NCI-H1048 (cell line): ENCODE data around the gene CEP112.
"Not testable (repeated sequence)": the region's sequence is repeated elsewhere in the genome, so short reads cannot be mapped to it uniquely, and the experiment has no call there.

Experiments
- DNase-seq: peaks from one replicate; lab custom pipeline; 2025; lab: John Stamatoyannopoulos, UW

The CEP112 gene

DNA sequence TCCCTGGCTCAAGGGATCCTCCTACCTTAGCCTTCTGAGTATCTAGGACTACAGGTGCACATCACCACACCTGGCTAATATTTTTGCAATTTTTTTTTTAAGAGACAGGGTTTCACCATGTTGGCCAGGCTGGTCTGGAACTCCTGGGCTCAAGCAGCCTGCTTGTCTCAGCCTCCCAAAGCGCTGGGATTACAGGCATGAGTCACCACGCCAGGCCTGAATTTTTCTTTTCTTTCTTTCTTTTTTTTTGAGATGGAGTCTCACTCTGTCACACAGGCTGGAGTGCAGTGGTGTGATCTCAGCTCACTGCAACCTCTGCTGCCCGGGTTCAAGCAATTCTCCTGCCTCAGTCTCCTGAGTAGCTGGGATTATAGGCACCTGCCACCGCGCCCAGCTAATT lies 510.2 kb downstream of the CEP112 start:
- not testable (repeated sequence) for DNase-seq

DNA sequence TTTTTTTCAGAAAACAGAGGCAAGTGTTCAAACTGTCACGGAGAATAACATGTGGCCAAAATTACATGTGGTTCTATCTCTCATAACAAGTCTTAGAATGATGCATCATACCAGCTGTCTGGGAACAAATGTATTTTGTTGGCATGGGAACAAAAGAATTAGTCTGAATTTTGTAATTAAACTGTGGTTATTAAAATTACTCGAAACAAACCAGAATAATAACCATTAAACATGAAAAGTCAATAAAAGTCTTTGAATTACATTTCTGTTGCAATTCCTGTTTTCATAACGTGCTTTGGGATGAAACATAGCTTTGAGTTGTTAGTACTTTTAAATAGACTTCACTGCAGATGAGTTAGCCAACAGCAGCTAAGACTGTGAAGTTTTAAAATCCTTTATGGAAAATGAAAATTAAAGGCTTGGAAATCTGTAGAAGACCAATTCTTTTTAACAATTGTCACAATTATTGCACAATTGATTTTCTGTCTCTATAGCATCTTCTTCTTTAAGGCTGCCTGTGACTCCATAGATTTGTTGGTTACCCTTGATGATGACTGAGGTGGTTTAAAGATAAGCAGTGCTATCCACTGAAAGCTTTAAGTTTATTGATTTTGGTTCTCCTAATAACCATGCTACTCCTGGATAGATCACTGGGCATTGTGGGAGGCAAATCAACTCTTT lies 512.6 kb downstream of the CEP112 start:
- DNase-seq = no peak

DNA sequence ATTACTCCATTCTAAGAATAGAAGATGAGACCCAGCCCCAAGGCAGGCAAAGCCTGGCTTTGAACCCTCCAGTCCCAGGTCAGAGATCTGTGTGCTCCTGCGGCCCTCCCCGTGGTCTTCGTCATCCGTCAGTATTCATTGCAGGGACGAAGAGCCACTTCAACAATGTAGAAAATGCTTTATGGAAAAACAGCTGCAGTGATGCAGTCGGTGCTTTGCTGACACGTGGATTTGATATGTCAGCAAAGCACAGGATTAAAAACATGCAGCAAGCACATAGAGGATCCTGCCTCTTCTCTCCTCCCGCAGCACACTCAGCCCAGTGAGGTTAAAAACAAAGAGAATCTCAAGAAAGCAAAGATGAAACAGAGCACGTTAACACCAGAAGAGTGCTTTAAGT lies 513.4 kb downstream of the CEP112 start:
- no peak for DNase-seq

DNA sequence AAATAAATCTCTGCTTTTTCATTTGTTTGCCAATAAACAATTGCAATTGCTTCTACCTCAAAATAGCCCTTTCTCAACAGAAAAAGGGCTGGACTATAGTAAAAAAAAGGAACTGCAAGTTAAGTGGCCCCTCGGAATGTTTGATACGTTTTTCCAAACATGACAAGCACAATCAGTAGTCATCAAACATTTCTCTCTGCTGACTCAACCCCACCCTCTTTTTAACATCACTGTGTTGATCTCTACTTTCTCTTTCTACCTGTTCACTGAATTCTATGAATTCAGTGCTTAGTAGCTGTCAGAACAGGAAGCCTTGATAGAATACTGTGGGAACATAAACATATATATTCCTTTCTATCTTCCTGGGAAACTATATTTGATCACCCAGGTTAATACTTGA lies 514.0 kb downstream of the CEP112 start:
- no peak for DNase-seq

DNA sequence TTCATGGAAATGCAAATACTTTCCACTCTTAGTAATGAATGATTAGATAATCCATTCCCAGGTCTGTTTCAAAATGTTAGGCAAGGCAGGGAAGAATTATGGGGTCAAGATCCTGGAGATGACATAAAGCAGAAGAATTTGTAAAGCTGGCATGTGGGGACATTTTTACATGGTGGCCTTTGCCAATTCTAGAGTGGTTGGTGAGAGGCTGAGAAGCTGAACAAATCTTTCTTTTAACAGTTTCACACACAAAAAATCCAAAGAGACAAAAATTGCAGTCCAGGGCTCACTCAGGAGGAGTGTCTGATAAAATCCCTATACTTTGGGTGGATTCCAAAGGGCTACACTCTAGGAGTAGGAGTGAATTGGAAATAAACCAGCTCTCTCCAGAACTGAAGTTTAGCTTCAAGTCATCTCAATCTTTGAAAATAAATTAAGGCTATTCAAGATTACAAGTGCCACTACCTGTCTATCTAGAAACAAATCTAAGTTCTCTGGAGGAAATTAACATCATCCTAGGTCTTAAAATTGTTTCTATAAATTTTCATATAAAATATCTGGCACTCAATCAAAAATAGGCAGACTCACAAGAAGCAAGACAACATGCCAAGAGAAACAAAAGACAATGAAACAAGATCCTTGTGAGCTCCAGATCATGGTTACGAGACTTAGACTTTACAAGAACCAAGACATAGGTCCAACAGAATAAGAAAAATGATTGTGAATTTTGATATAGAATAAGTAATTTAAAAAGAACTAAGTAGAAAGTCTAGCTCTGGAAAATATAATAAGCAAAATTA lies 517.5 kb downstream of the CEP112 start:
- DNase-seq = no peak

DNA sequence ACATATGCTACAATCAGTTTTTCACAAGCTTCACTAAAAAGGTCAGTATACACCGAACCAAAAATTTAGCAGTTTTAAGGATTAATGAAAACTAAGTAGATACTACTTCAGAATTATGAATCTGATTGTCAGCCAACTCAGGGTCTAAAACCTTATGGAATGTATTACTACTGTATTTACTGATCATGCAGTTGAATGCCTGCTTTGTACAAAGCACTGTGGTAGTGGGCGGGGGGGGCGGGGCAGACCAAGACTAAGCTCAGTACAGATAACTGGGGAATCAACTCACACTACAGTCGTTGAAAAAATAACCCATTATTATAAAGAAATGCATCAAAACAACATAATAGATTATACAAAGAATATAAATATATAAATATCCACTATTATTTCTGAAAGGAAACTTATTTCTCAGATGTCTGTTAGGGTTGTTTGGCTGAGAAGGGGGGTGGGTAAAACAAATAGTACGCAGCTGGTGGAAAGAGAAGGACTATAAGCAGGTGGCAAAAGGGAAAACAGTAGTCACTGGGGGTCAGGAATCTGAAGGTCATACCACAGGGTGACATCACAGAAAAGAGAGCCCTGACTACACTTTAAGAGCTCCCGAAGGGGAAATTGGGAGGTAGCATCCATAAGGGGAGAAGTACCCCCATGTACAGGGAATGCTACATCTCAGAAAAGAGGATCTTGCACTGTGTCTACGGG lies 521.1 kb downstream of the CEP112 start:
- no peak for DNase-seq

DNA sequence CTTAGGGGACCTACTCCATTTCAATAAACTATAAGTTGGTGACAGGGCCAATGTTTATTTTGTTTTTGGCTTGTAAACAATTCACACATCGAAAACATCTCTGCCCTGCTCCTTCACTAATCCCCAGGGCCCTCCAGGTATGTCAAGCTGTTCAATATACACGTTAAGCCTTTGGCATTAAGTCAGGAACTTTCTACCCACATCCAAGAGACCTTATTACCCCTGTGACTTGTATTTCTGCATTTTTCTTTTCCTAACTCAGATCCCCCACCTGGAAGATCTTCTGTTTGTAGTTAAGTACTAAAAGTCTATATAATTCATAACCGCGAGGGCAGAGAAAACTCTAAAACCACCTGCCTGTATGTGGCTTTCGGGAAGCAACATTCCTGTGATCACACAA lies 523.7 kb downstream of the CEP112 start:
- DNase-seq = no peak

DNA sequence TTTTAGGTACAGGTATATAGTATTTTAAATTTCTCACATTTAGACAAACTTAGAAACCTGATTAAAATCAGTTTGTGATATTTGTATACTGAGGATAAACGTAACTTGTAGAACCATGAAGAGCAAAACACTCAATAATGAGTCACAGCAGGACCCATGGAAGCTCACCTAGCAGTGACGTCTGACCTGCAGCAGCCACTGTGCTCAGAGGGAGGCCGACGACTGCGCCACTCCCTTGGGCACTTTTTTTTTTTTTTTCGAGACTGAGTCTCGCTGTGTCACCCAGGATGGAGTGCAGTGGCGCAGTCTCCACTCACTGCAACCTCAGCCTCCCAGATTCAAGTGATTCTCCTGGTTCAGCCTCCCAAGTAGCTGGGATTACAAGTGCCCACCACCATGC lies 524.3 kb downstream of the CEP112 start:
- DNase-seq = no peak

DNA sequence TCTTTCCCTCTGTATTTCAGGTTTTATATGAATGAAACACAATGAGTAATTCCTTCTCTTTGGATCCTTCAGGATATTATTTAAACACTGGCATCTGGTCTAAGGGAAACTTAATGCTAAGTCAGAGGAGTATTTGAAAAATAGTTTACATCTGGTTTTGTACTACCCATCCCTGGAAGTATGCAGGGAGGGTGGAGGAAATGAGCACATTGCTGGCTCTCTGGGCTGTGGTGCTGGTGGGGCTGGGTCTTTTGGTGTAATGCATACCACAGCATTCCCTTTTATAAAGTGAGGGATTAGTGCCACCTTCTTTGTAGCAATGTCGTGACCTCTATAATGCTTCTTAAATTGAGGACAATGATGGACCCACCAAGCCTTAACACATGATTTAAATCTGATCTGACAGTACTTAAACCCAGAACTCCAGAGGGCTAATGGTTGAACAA lies 525.0 kb downstream of the CEP112 start:
- no peak for DNase-seq

DNA sequence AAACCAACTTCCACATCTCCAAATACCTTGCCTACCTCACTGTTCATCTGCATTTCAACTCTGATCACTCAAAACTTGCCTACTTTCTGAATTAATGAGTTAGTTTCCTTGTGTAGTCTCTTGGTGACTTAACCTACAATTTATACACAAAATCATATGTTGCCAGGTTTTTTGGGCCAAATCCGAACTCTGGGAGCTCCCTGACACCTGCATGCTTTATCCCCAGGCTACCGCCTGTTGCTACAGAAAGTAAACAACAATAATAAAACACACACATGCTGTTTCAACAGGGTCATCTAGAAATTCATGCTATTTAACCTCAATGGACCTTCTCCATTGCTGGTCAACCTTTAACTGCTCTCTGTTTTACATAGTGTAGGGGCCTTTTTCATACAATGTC lies 526.0 kb downstream of the CEP112 start:
- no peak for DNase-seq

DNA sequence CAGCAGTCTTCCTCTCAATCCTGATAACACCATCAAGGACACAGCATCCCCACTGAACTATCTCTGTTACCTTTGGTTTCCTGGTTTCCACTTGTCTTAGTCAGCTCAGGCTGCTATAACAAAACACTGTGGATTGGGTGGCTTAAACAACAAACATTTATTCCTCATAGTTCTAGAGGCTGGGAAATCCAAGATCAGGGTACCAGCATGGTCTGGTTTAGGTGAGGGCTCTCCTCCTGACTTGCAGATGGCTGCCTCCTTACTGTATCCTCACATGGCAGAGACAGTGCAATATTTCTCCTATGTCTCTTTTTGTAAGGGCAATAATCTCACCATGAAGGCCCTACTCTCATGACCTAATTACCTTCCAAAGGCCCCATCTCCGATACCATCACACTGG lies 527.2 kb downstream of the CEP112 start:
- DNase-seq = no peak

DNA sequence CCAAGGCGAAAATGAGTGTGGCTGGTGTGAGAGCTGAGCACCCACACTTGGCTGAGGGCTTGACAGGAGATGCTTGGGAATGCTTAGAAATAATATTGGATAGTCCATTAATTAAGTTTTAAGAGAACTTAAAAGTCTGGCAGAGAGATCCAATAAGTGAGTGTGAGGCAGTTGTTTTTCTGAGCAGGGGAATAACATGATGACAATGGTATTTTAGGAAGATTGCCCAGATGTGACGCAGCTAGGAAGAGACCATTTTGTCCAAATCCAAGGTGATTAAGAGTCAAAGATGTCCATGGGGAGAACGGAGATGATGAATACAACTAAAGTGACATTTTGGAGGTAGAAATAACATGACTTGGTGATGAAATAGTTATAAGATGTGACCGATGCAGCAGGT lies 527.7 kb downstream of the CEP112 start:
- no peak for DNase-seq

DNA sequence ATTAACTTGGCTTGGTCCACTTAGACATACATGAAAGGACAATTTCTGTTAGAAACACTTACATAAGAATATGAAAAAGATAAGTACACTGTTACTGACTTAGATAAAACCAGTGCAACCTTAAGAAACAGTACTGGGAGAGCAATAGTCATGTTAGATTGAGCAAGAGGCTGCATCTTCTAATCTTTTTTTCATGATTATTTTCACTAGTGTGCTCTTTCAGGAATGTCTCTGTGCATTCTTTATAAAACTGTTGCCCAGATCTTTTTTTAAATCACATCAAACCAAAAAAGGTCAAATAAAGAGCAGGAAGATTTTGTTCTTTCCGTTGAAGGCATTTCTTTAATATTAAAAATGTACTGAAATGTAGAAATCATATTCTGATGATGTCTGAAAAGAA lies 529.7 kb downstream of the CEP112 start:
- no peak for DNase-seq

DNA sequence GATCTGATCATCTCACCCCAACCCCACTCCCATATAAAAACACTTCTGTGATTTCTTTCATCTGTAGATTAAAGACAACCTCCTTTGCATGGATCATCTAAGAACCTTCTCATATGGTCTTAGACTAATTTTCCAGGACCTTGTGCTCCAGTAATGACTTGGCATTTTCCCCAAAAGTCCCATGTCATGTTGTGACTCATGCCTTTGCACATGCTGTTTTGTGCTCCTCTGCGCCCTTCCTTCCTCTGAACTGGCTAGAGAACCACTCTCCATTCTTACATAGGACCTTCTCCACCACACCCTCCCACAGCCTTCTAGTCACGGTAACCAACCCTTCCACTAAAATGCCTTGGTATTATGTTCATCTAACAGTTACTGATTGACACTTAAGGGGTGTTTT lies 531.0 kb downstream of the CEP112 start:
- no peak for DNase-seq

DNA sequence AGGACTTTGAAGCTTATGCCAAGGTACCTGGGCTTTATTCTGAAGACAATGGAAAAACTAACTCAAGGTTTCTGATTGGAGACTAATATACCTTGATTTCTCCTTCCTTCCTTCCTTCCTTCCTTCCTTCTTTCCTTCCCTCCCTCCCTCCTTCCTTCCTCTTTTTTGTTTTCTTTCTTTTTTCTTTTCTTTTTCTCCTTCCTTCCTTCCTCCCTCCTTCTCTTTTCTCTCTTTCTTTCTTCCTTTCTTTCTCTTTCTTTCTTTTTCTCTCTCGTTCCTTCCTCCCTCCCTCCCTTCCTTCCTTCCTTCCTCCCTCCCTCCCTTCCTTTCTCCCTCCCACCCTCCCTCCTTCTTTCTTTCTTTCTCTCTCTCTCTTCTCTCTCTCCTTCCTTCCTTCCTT lies 531.9 kb downstream of the CEP112 start:
- DNase-seq = no peak

DNA sequence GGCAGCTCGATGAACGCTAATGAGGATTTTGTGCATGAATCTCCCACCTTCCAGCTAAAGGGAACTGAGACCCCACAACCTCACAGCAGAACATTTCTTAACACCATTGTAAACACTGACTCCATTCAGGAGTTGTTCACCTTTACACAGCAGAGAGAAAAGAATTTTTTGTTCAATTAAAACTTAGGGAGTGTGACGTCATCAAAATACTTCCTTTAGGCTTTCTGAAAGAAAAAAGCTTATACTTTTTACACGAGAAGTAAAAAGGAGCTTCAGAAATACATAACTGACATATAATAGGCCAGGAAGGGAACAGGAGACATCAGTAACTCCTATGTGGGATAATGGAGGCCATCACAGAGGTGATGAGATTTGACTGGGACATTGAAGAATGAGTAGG lies 532.4 kb downstream of the CEP112 start:
- DNase-seq = no peak

DNA sequence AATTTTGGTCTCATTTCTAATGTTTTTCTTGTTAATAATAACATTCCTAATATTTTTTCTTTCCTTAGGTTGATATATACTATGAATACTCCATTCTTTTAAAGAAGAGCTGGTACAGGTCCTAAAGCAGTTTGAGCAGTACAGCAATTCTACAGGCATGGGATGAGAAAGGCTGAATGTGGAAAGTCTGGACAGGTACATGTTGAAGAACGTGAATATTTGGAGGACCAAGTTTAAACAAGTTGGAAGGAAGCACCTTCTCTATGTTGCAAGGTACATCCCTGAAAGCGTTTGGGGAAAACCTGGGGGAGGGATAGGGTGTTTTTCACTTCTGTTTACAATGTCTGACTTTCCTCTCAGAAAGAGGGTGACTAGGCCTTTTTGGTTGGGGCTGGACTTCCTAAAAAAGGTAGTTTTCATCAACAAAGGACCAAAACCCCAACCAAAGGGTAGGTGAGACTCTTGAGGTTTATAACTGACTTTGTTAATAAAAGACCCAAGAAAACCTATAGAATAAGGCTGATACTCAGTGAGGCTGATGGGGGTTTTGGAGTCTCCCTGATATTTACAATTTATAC lies 534.6 kb downstream of the CEP112 start:
- no peak for DNase-seq

DNA sequence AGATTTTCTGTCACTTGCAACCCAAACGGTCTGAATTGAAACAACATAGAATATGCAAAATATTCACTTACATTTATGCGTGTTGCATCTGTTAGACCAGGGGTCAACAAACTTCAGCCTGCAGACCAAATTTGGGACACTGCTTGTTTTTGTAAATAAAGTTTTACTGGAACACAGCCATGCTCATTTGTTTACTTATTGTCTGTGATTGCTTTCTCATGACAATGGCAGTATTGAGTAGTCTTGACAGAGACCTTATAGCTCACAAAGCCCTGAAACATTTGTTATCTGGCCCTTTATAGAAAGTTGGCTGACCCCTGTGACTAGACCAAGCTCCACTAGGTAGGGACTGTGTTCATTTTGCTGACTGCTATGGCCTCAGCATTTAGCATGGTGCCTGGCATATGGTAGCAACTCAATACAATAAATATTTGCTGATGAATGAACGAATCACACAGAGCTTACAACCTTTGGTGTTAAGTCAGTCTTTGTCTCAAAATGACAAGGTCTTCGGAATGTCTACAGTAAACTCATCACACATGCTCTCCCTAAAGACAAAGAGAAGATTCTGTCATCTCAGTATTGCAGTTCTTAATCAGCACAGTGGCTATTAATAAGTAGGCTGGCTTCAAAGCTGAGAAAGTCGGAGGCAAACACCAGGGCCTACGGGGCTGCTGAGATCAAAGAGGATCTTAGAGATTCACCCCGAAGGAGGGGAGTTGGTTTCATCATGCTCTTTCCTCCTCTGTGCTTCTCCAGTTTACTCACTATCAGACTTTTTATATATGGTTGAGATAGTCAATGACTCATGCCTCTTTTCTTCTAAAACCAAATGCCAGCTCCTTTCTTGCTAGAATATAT lies 535.3 kb downstream of the CEP112 start:
- no peak for DNase-seq

DNA sequence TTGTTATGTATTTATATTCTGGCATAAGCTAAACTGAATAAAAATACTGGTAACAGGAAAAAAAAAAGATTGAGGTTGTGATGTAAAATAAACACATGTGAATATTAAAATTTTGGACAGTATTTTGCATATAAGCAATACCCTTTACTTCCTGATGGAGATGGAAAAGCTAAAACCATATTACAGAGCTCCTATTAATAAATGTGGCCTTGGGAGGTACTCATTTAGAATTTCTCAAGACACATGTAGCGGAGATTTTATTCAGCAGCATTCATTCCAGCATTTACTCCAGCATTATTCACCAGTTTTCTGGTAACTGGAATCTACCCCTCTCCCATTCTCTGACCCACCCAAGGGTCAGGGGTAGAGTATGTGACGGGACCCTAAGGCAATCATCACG lies 536.2 kb downstream of the CEP112 start:
- DNase-seq = no peak

DNA sequence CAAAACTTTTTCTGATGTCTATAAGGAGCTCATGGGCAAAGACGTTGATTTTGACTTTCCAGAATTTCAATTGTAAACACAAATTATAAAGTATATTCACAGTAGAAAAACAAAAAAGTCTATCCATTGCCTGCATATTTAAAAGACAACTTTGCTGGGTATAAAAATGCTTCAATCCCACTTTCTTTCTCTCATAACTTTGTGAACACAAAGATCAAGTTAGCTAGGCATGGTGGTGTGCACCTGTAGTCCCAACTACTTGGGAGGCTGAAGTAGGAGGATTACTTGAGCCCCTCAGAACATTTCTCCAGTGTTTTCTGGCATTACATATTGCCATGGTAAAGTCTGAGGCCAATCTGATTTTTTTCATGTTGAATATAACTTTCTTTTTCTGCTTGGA lies 547.4 kb downstream of the CEP112 start:
- DNase-seq = no peak

DNA sequence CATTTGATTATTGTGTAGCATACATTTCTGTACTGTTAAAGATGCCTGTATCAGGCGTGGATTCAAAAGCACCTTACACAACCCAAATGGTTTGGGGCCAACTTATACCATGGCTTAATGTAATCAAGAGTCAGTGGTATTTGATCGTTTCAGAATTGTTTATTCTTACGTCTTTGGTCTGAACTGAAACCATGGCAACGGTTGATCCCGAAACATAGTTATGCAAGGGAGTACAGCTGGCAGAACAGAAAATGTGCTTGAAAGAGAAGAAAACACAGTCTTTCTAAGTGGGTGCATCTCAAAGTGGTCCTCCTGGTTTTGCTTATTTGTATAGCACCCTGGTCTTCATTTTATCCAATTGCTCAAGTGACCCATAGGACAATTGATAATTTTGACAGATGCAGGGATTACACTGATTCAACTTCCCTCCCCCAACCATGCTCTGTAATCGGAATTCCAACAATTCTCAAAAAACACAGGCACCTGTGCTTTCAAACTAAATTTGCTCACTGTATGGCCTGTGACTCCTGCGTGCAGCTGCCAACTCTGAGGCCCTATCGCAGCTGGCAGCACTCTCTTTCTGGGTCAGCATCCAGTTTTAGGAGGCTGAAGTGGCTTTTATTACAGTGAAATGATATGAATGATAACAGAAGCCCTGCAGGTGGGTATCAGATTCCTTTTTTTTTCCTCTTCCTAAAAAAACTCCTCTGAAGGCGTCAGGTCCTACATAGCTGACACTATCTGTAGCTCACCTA lies 553.5 kb downstream of the CEP112 start:
- no peak for DNase-seq
